Activated T-helper 2 cell treated with anti-CD3 and anti-CD28 coated beads, Interferon-gamma antibody, Interleukin-2, Interleukin-4, amounts not matched to agents 10 μg/mL and 5 μg/mL and 100 μg/mL, durations not matched to agents 14 hours and 24 hours and 36 hours (primary cell): ENCODE measurements around the gene CENPP. TPM values are rescaled to one million over a fixed set of nuclear protein-coding genes. Genes with fewer than 3 reads are reported as not detected.

Experiments
- DNase-seq: peaks from one replicate; pipeline ENCODE4 v3.0.0; 2021; ENCODE audit warnings: low spot score
- H3K27ac Mint-ChIP-seq: one replicate; pipeline ENCODE4 v1.8.0; 2021; ENCODE audit warnings: mixed read lengths
- H3K27me3 Mint-ChIP-seq: one replicate; pipeline ENCODE4 v1.8.0; 2021; ENCODE audit warnings: low read depth, mixed read lengths
- H3K36me3 Mint-ChIP-seq: one replicate; pipeline ENCODE4 v1.8.0; 2021; ENCODE audit warnings: low read depth, mixed read lengths
- H3K4me1 Mint-ChIP-seq: one replicate; pipeline ENCODE4 v1.8.0; 2021; ENCODE audit warnings: low read depth, mixed read lengths
- H3K4me3 Mint-ChIP-seq: one replicate; pipeline ENCODE4 v1.8.0; 2021; ENCODE audit warnings: low read depth, mild to moderate bottlenecking, moderate library complexity, mixed read lengths
- H3K9me3 Mint-ChIP-seq: one replicate; pipeline ENCODE4 v1.8.0; 2021; ENCODE audit warnings: mixed read lengths
- intact Hi-C: fragments of 100-400 bp; cut with micrococcal nuclease; formaldehyde crosslinking; loops from one replicate; pipeline ENCODE4 v1.15.1; 2023
- total RNA-seq: library from RNA; stranded (reverse); gene quantifications from 2 replicates; pipeline ENCODE4 v1.2.3, GENCODE V29; 2022

CENPP gene
- total RNA-seq, 1 donor from 2014 or later: 19.2 TPM

DNA sequence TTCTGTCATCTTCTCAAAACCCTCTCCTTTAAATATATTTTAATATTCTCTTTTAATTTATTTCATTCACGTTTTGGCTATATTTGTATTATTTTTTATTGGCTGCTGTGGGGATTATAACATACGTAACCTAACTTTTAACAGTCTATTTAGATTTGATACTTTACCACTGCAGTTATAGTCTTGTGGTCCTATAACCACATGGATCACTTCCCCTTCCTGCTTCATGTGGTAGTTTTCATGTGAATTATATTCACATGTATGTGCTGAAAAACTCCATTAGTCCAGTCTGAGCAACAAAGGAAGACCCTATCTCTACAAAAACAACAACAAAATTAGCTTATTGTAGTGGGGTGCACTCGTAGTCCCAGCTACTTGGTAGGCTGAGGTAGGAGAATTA, 34.3 kb downstream of the CENPP start:
- DNase-seq: no peak
- Mint-ChIP-seq H3K4me3 (no peak overlapping the region), H3K36me3 (peaks cover 36% of the 10 kb centered on the region), H3K4me1 (peaks cover 3% of the 10 kb centered on the region), H3K27me3 (no peaks in the 10 kb centered on the region), H3K27ac (no peak overlapping the region), H3K9me3 (peaks cover 20% of the 10 kb centered on the region)
- intact Hi-C loops: no loop called here

DNA sequence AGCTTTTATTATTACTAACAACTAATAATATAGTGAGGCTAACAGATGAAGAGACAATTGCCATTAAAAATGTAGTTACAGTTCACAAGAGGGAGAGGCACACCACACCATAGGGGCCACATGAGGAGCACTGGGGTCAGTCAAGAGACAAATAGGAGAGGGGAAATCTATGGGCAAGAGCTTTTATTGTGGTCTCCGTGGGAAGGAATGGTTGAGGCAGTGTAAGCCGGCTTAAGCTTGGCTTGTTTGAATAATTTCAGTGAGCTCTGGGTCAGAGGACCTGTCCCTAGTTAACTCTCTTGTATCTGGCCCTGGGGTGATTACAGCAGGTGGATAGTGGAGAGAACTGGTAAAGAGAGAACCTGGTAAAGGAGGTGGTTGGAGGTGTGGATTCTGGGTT, 43.3 kb downstream of the CENPP start:
- Mint-ChIP-seq H3K9me3 (peaks cover 18% of the 10 kb centered on the region), H3K27ac (no peak overlapping the region), H3K36me3 (peaks cover 34% of the 10 kb centered on the region), H3K4me1 (no peaks in the 10 kb centered on the region), H3K4me3 (no peak overlapping the region), H3K27me3 (no peaks in the 10 kb centered on the region)
- intact Hi-C loops: no loop called here
- DNase-seq: no peak

DNA sequence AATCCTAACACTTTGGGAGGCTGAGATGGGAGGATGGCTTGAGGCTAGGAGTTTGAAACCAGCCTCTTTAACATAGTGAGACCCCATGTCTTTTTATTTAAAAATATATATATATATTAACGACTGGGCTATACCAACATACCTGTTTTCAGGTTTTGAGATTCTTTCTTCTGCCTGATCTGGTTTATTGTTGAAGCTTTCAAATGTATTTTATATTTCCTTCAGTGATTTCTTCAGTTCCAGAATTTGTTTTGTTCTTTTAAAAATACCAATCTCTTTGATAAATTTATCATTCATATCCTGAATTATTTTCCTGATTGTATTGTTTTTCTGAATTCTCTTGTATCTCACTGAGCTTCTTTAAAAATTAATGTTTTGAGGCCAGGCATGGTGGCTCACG, 47.4 kb downstream of the CENPP start:
- no peaks in the 10 kb centered on the region for H3K27me3 Mint-ChIP-seq
- peaks cover 7% of the 10 kb centered on the region for H3K4me1 Mint-ChIP-seq
- no peak overlapping the region for H3K4me3 Mint-ChIP-seq
- no peak overlapping the region for H3K27ac Mint-ChIP-seq
- no peak for DNase-seq
- peaks cover 38% of the 10 kb centered on the region for H3K9me3 Mint-ChIP-seq
- intact Hi-C loops: no loop called here
- H3K36me3 Mint-ChIP-seq: peaks cover 48% of the 10 kb centered on the region

DNA sequence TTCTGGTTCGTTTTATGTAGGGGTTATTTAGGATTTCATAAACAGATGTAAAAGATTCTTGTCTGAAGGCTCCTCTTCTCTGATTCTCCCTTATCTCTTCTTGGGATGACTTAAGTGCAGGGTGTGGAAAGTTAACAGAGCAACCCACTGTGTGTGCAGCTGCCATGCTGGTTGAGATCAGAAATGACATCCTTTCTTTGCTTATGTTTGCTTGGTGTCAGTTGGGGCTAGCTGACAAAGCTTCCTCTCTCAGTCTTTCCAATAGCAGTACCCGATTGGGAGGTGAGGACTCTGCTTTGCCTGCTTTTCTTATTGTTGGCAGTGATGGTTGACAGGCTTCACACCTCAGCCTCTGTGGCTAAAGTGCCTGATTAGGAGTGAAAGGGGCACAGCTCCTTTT, 52.1 kb downstream of the CENPP start:
- Mint-ChIP-seq H3K27me3 (no peaks in the 10 kb centered on the region), H3K4me1 (peaks cover 22% of the 10 kb centered on the region), H3K36me3 (peaks cover 35% of the 10 kb centered on the region), H3K9me3 (peaks cover 30% of the 10 kb centered on the region), H3K27ac (peak overlapping the region; percentile 44), H3K4me3 (no peak overlapping the region)
- intact Hi-C loops: no loop called here
- DNase-seq: no peak

DNA sequence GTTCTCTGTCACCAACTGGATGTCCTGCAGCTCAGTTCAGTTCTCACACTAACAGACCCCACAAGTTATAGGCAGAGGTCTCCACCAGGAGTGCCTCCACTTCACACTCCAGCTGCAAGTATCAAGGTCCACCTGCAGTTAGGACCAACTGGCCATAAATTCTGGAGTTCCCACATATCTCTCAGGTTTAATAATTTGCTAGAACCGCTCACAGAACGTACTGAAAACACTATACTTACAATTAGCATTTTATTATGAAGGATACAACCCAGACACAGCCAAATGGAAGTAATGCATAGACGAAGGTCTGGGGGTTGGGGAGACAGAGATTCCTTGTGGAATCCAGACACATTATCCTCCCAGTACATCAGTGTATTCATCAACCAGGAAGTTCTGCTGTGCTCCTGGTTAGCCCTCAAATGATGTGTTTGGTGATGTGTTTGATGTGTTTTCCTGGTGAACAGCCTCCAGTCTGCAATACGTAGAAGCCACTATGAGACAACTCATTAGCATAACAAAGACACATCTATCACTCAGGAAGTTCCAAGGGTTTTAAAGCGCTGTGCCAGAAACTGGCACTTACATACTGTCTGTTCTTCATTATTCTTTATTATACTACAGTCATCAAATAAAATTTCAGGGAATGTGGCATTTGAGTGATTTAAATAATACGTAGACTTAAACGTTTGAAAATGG, 53.3 kb downstream of the CENPP start:
- Mint-ChIP-seq H3K4me3 (no peak overlapping the region), H3K27me3 (no peaks in the 10 kb centered on the region), H3K27ac (peak overlapping the region; percentile 30), H3K9me3 (peaks cover 21% of the 10 kb centered on the region), H3K4me1 (peaks cover 22% of the 10 kb centered on the region), H3K36me3 (peaks cover 26% of the 10 kb centered on the region)
- DNase-seq: no peak
- intact Hi-C loops: no loop called here

DNA sequence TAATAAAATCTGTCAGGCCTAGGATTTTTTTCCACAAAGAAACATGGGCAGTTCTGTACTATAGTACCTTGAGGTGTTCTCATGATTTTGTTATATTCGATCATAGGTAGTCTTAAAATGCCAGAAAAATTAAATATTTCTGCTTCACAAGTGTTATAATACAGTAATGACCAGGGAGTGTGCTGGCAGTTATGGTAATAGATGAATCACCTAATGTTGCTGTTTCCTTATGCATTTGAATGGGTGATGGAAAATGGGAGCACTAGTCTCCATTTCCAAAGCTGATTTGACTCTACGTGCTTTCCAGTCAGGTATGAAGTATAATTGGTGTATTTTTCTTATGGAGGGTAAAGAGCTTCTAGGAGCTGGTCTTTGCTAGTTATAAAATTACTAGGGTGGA, 54.9 kb downstream of the CENPP start:
- H3K9me3 Mint-ChIP-seq: peaks cover 8% of the 10 kb centered on the region
- no peak for DNase-seq
- H3K4me3 Mint-ChIP-seq: no peak overlapping the region
- peaks cover 14% of the 10 kb centered on the region for H3K36me3 Mint-ChIP-seq
- H3K4me1 Mint-ChIP-seq: peaks cover 22% of the 10 kb centered on the region
- H3K27me3 Mint-ChIP-seq: no peaks in the 10 kb centered on the region
- intact Hi-C loops: no loop called here
- H3K27ac Mint-ChIP-seq: no peak overlapping the region

DNA sequence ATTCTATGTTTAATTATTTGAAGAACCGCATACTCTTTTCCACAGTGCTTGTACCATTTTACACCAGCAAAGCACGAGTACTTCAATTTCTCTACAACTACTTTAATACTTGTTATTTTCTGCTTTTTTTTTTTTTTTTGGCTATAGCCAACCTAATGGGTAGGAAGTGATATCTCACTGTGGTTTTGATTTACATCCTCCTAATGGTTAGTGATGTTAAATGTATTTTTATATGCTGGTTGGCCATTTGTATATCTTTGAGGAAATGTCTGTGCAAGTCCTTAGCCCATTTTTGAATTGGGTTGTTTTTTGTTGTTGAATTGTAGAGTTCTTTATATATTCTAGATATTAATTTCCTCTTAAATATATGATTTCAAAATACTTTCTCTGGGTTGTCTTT, 56.0 kb downstream of the CENPP start:
- no peaks in the 10 kb centered on the region for H3K9me3 Mint-ChIP-seq
- H3K4me1 Mint-ChIP-seq: peaks cover 22% of the 10 kb centered on the region
- H3K4me3 Mint-ChIP-seq: no peak overlapping the region
- intact Hi-C loops: no loop called here
- DNase-seq: no peak
- peaks cover 4% of the 10 kb centered on the region for H3K36me3 Mint-ChIP-seq
- H3K27ac Mint-ChIP-seq: no peak overlapping the region
- H3K27me3 Mint-ChIP-seq: no peaks in the 10 kb centered on the region

DNA sequence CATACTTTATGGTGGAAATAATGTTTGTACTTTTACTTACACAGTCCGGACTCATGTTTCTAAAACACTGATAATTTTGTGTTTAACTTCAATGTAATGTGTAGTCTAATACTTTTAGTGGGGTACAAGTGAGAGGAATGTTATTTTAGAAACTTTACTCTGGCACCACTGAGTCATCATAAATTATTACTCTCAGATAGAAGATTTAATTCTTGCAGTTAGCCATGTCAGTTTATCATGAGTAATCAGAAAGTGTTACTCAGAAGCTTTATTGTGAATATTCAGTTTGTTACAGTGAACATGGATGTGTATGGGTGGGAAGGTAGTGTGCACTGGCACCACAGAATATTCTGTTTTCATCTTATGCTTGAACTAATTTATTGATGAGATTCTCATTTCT, 58.6 kb downstream of the CENPP start:
- peaks cover 3% of the 10 kb centered on the region for H3K4me1 Mint-ChIP-seq
- no peak overlapping the region for H3K4me3 Mint-ChIP-seq
- peaks cover 2% of the 10 kb centered on the region for H3K36me3 Mint-ChIP-seq
- no peak overlapping the region for H3K27ac Mint-ChIP-seq
- intact Hi-C loops: no loop called here
- no peak for DNase-seq
- H3K9me3 Mint-ChIP-seq: no peaks in the 10 kb centered on the region
- H3K27me3 Mint-ChIP-seq: no peaks in the 10 kb centered on the region

DNA sequence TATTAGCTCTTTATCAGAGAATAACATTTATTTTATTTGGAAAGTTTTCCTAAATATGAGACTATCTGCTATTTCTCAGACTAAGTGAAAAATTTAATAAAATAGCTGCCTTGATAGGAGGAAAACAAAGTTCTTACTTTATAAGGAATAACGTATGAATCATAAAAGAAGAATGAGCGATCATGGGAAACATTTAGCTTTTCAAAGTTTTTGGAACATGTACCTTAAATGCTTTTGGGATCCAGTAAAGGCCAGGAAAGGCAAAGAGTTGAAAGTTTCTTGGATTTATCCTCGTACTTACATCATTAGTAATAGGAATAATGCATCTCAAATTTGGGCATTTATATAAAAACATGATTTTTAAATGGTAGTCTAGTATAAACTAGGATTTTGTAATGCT, 59.2 kb downstream of the CENPP start:
- Mint-ChIP-seq H3K9me3 (no peaks in the 10 kb centered on the region), H3K27me3 (no peaks in the 10 kb centered on the region), H3K4me3 (no peak overlapping the region), H3K4me1 (no peaks in the 10 kb centered on the region), H3K36me3 (no peaks in the 10 kb centered on the region), H3K27ac (no peak overlapping the region)
- intact Hi-C loops: no loop called here
- DNase-seq: no peak

DNA sequence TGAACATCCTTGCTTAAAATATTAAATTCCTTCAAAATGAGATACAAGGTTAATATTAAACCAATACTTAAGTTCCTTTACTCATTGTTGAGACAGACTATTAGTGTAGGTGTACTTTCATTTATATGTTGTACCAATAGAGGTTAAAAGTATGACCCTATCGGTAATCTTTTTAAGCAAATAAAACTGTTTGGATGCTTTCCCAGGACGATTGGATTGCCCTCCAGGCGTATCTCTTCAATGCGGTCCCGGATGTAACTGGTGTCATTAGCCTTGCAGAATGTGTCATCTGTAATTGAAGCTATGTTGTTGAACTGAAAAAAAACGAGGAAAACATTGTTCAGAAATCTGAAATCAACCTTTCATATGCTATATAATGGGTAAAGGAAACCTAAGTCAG, 59.7 kb downstream of the CENPP start:
- H3K4me1 Mint-ChIP-seq: peaks cover 2% of the 10 kb centered on the region
- intact Hi-C loops: no loop called here
- H3K4me3 Mint-ChIP-seq: no peak overlapping the region
- no peak for DNase-seq
- no peaks in the 10 kb centered on the region for H3K36me3 Mint-ChIP-seq
- H3K9me3 Mint-ChIP-seq: no peaks in the 10 kb centered on the region
- no peaks in the 10 kb centered on the region for H3K27me3 Mint-ChIP-seq
- H3K27ac Mint-ChIP-seq: no peak overlapping the region

DNA sequence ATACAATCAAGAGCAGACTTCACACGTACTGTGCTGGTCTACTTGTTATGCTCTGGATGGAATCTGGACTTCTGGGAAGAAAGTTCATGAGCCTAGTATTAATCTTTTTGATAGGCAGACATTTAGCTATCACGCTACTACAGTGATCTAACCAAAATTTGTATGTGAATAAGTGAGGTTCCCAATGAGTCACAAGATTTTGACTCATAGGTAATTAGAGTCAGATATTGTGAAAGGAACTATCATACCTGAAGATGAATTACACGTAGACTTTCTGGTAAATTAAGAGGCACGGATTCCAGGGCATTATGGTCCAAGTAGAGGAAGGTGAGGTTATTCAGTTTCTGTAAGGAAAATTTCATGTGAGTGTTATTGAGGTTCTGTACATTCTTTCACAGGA, 60.2 kb downstream of the CENPP start:
- H3K4me1 Mint-ChIP-seq: peaks cover 2% of the 10 kb centered on the region
- intact Hi-C loops: no loop called here
- no peak overlapping the region for H3K27ac Mint-ChIP-seq
- no peaks in the 10 kb centered on the region for H3K9me3 Mint-ChIP-seq
- no peaks in the 10 kb centered on the region for H3K36me3 Mint-ChIP-seq
- no peak for DNase-seq
- H3K27me3 Mint-ChIP-seq: no peaks in the 10 kb centered on the region
- H3K4me3 Mint-ChIP-seq: no peak overlapping the region

DNA sequence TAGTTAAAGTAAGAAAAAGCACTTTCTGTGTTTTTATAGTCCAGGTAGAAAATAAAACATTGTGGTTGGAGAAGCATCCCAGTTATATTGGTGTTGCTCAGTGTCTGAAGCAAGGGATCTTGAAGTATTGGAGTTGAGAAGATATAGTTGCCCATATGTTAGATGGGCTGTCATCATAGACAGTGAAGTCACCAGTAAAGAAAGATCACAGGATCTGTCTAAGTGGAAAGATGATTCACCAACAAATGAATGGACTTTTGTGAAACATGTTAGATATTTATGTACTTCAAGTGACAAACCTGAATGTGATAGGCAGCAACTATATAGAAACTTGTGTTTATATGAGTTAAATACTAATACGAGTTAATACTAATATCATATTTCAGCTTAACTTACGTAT, 66.9 kb downstream of the CENPP start:
- Mint-ChIP-seq H3K36me3 (no peaks in the 10 kb centered on the region), H3K4me1 (peaks cover 2% of the 10 kb centered on the region), H3K9me3 (no peaks in the 10 kb centered on the region), H3K27ac (no peak overlapping the region), H3K4me3 (no peak overlapping the region), H3K27me3 (no peaks in the 10 kb centered on the region)
- DNase-seq: no peak
- intact Hi-C loops: no loop called here

DNA sequence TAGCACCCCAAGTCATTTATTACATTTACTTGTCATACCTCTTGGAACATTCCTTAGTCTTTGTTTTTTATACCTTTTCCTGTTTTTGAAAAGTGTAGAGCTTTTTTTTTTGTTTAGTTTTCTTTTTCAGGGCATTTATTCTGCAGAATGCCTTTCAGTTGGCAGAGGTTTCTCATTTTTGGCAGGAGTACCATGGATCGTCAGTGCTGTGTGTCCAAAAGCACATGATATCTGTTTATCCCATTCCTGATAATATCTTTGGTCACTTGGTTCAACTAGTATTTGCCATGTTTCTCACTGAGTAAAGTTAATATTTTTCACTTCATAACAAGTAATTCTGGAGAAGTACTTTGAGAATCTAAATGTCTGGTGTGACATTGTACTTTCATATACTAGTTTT, 67.9 kb downstream of the CENPP start:
- H3K27me3 Mint-ChIP-seq: no peaks in the 10 kb centered on the region
- H3K9me3 Mint-ChIP-seq: no peaks in the 10 kb centered on the region
- H3K4me3 Mint-ChIP-seq: no peak overlapping the region
- intact Hi-C loops: no loop called here
- no peaks in the 10 kb centered on the region for H3K36me3 Mint-ChIP-seq
- H3K4me1 Mint-ChIP-seq: peaks cover 2% of the 10 kb centered on the region
- H3K27ac Mint-ChIP-seq: no peak overlapping the region
- no peak for DNase-seq

DNA sequence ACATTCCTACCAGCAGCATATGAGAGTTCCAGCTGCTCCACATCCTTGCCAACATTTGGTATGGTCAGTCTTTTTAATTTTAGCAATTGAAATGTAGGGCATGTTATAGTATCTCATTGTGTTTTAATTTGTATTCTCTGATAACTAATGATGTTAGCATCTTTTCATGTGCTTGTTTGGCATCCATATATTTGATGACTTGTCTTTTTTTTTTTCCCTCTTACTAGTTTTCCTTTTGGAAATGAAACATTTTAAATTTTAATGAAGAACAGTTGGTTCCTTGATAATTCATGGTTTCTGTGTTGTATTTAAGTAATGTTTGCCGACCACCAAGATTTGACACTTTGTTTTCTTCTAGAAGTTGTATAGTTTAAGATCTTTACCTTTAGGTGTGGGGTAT, 69.9 kb downstream of the CENPP start:
- no peaks in the 10 kb centered on the region for H3K36me3 Mint-ChIP-seq
- intact Hi-C loops: no loop called here
- no peaks in the 10 kb centered on the region for H3K9me3 Mint-ChIP-seq
- no peak overlapping the region for H3K27ac Mint-ChIP-seq
- no peak overlapping the region for H3K4me3 Mint-ChIP-seq
- no peak for DNase-seq
- no peaks in the 10 kb centered on the region for H3K4me1 Mint-ChIP-seq
- no peaks in the 10 kb centered on the region for H3K27me3 Mint-ChIP-seq
